ENCODE results near the gene ANHX. TPM values are rescaled to one million over a fixed set of nuclear protein-coding genes. Genes with fewer than 3 reads are reported as not detected.
"Not testable (repeated sequence)": the region's sequence is repeated elsewhere in the genome, so short reads cannot be mapped to it uniquely, and the experiment has no call there.

ANHX gene
- polyA plus RNA-seq, 3 donors, result not detected

- no peak overlapping the region for H3K4me3 Mint-ChIP-seq
- Histone ChIP-seq H3K79me2 (ENCODE audit: insufficient read depth, low read length) (no peaks in the 10 kb centered on the region), H4K20me1 (ENCODE audit: insufficient read depth, low read length) (no peaks in the 10 kb centered on the region), H3K27ac (ENCODE audit: low read depth in 1 of 2, low read length in 2 of 2) (no peak overlapping the region), H3K4me1 (ENCODE audit: control insufficient read depth in 1 of 2, insufficient read depth in 2 of 2, low read length in 2 of 2) (no peaks in the 10 kb centered on the region), H3K9me3 (replicated peaks in 1 of 2; ENCODE audit: control insufficient read depth in 1 of 2, insufficient read depth in 1 of 2, low read length in 2 of 2) (peaks cover 12 to 17% of the 10 kb centered on the region in 2 donors), H3K4me3 (replicated peaks in 1 of 3; ENCODE audit: low read depth in 2 of 3, low read length in 3 of 3) (no peak overlapping the region), H3K4me2 (replicated peaks; ENCODE audit: extremely low read depth, low read length, poor library complexity, severe bottlenecking) (no peak overlapping the region), H3K9ac (ENCODE audit: insufficient read depth, low read length, poor library complexity, severe bottlenecking) (no peak overlapping the region), H3K36me3 (replicated peaks in 1 of 2; ENCODE audit: control insufficient read depth in 1 of 2, insufficient read depth in 2 of 2, low read length in 2 of 2) (no peaks in the 10 kb centered on the region), H3K27me3 (ENCODE audit: control insufficient read depth in 2 of 2, insufficient read depth in 2 of 2, low read length in 2 of 2) (no peaks in the 10 kb centered on the region), H2AFZ (ENCODE audit: insufficient read depth, low read depth, low read length, poor library complexity, severe bottlenecking) (no peak overlapping the region)
- peaks cover 12 to 28% (median 17%) of the 10 kb centered on the region in 7 donors for H3K9me3 Mint-ChIP-seq
- no peak for TF ChIP-seq CTCF (IDR thresholded peaks at IDR 0.05)
- no peaks in the 10 kb centered on the region for H3K4me1 Mint-ChIP-seq
- H3K36me3 Mint-ChIP-seq, result no peaks in the 10 kb centered on the region
- peaks cover 0 to 7% (median 0%) of the 10 kb centered on the region in 3 donors for H3K27me3 Mint-ChIP-seq (ENCODE audit: low read depth in 3 of 3)
- no peak for DNase-seq
- no peak overlapping the region for H3K27ac Mint-ChIP-seq
- 77% methylated on average over 20 of the region's 33 CpGs for WGBS (ENCODE audit: insufficient coverage)
- intact Hi-C loops (cut with micrococcal nuclease), result no loop called here
These were observed 28.5 kb upstream of the ANHX start for GRCh38 chr12:133264173-133264572.

- Histone ChIP-seq H3K27ac (ENCODE audit: low read depth in 1 of 2, low read length in 2 of 2) (no peak overlapping the region), H3K27me3 (ENCODE audit: control insufficient read depth in 2 of 2, insufficient read depth in 2 of 2, low read length in 2 of 2) (no peaks in the 10 kb centered on the region), H3K4me2 (replicated peaks; ENCODE audit: extremely low read depth, low read length, poor library complexity, severe bottlenecking) (no peak overlapping the region), H3K9me3 (replicated peaks in 1 of 2; ENCODE audit: control insufficient read depth in 1 of 2, insufficient read depth in 1 of 2, low read length in 2 of 2) (peaks cover 27 to 49% of the 10 kb centered on the region in 2 donors), H3K36me3 (replicated peaks in 1 of 2; ENCODE audit: control insufficient read depth in 1 of 2, insufficient read depth in 2 of 2, low read length in 2 of 2) (no peaks in the 10 kb centered on the region), H3K4me3 (replicated peaks in 1 of 3; ENCODE audit: low read depth in 2 of 3, low read length in 3 of 3) (no peak overlapping the region), H3K4me1 (ENCODE audit: control insufficient read depth in 1 of 2, insufficient read depth in 2 of 2, low read length in 2 of 2) (no peaks in the 10 kb centered on the region), H3K79me2 (ENCODE audit: insufficient read depth, low read length) (no peaks in the 10 kb centered on the region), H4K20me1 (ENCODE audit: insufficient read depth, low read length) (no peaks in the 10 kb centered on the region), H3K9ac (ENCODE audit: insufficient read depth, low read length, poor library complexity, severe bottlenecking) (no peak overlapping the region), H2AFZ (ENCODE audit: insufficient read depth, low read depth, low read length, poor library complexity, severe bottlenecking) (no peak overlapping the region)
- H3K27me3 Mint-ChIP-seq (ENCODE audit: low read depth in 3 of 3), result peaks cover 0 to 3% (median 0%) of the 10 kb centered on the region in 3 donors
- DNase-seq, result no peak
- no peaks in the 10 kb centered on the region for H3K4me1 Mint-ChIP-seq
- H3K9me3 Mint-ChIP-seq, result peaks cover 17 to 47% (median 33%) of the 10 kb centered on the region in 7 donors
- H3K27ac Mint-ChIP-seq, result no peak overlapping the region
- TF ChIP-seq CTCF (IDR thresholded peaks at IDR 0.05), result no peak
- H3K4me3 Mint-ChIP-seq, result no peak overlapping the region
- no peaks in the 10 kb centered on the region for H3K36me3 Mint-ChIP-seq
- WGBS (ENCODE audit: insufficient coverage), result no CpG with 5 or more reads among the region's 1 CpG
- intact Hi-C loops (cut with micrococcal nuclease), result no loop called here
These were observed 20.6 kb upstream of the ANHX start for GRCh38 chr12:133256321-133256720.

GRCh38 chr12:133255833-133256232, 20.2 kb upstream of the ANHX start:
- peaks cover 17 to 47% (median 31%) of the 10 kb centered on the region in 7 donors for H3K9me3 Mint-ChIP-seq
- intact Hi-C loops (cut with micrococcal nuclease), result not testable (repeated sequence)

More at GRCh38 chr12:133255833-133256232, 20.2 kb upstream of the ANHX start:
- not testable (repeated sequence) for H3K27ac Mint-ChIP-seq; H3K36me3 Mint-ChIP-seq; DNase-seq; H3K9ac ChIP-seq (ENCODE audit: insufficient read depth, low read length, poor library complexity, severe bottlenecking); H3K36me3 ChIP-seq (replicated peaks in 1 of 2; ENCODE audit: control insufficient read depth in 1 of 2, insufficient read depth in 2 of 2, low read length in 2 of 2); H3K27ac ChIP-seq (ENCODE audit: low read depth in 1 of 2, low read length in 2 of 2); H3K4me3 ChIP-seq (replicated peaks in 1 of 3; ENCODE audit: low read depth in 2 of 3, low read length in 3 of 3); H3K4me2 ChIP-seq (replicated peaks; ENCODE audit: extremely low read depth, low read length, poor library complexity, severe bottlenecking); H3K4me3 Mint-ChIP-seq; H3K27me3 Mint-ChIP-seq (ENCODE audit: low read depth in 3 of 3); H2AFZ ChIP-seq (ENCODE audit: insufficient read depth, low read depth, low read length, poor library complexity, severe bottlenecking); H3K27me3 ChIP-seq (ENCODE audit: control insufficient read depth in 2 of 2, insufficient read depth in 2 of 2, low read length in 2 of 2); H3K79me2 ChIP-seq (ENCODE audit: insufficient read depth, low read length); H3K4me1 ChIP-seq (ENCODE audit: control insufficient read depth in 1 of 2, insufficient read depth in 2 of 2, low read length in 2 of 2); H4K20me1 ChIP-seq (ENCODE audit: insufficient read depth, low read length); H3K4me1 Mint-ChIP-seq
- WGBS (ENCODE audit: insufficient coverage), result no CpG with 5 or more reads among the region's 1 CpG
- H3K9me3 ChIP-seq (replicated peaks in 1 of 2; ENCODE audit: control insufficient read depth in 1 of 2, insufficient read depth in 1 of 2, low read length in 2 of 2), result peaks cover 27 to 49% of the 10 kb centered on the region in 2 donors
